Fibroblast of lung (primary cell): ENCODE measurements around the gene RAC2. TPM values are rescaled to one million over a fixed set of nuclear protein-coding genes. Genes with fewer than 3 reads are reported as not detected.

Experiments
- DNase-seq, 2 donors: peaks; one replicate each; pipeline versions ENCODE4 v3.0.0 to v3.0.0-alpha.2; 2010; ENCODE audit warnings: low read depth in 2 of 2
- H2AFZ ChIP-seq: 2 replicates; pipeline ENCODE4 v1.5.1; 2012; ENCODE audit warnings: low read length, control low read depth, inconsistent platforms
- H3K27ac ChIP-seq: 2 replicates; pipeline ENCODE4 v1.5.1; 2011; ENCODE audit warnings: low read length, control low read depth; ENCODE audit not compliant: insufficient read depth
- H3K27me3 ChIP-seq: 2 replicates; pipeline ENCODE4 v1.5.1; 2011; ENCODE audit warnings: mild to moderate bottlenecking, low read length; ENCODE audit not compliant: control insufficient read depth, insufficient read depth
- H3K36me3 ChIP-seq: 2 replicates; pipeline ENCODE4 v1.5.1; 2011; ENCODE audit warnings: low read length; ENCODE audit not compliant: control insufficient read depth, insufficient read depth
- H3K4me1 ChIP-seq: 2 replicates; pipeline ENCODE4 v1.5.1; 2011; ENCODE audit warnings: low read length; ENCODE audit not compliant: control insufficient read depth, insufficient read depth; ENCODE audit errors: extremely low read depth
- H3K4me2 ChIP-seq: 2 replicates; pipeline ENCODE4 v1.5.1; 2011; ENCODE audit warnings: low read length, control low read depth; ENCODE audit not compliant: insufficient read depth; ENCODE audit errors: extremely low read depth
- H3K4me3 ChIP-seq, 4 experiments: fragments of 200-600 bp in 1 of 4; sonication (generic) in 1 of 4; replicated peaks in 1 of 4; 2 replicates each; pipeline ENCODE4 v1.5.1; 2011 to 2016; ENCODE audit warnings: low read length in 4 of 4, low read depth in 3 of 4, mild to moderate bottlenecking in 3 of 4, control low read depth in 2 of 4, inconsistent platforms in 1 of 4, mixed read lengths in 1 of 4; ENCODE audit not compliant: insufficient read depth in 1 of 4; ENCODE audit errors: control extremely low read depth in 1 of 4
- H3K79me2 ChIP-seq: 2 replicates; pipeline ENCODE4 v1.5.1; 2012; ENCODE audit warnings: mild to moderate bottlenecking, low read length, inconsistent platforms; ENCODE audit not compliant: control insufficient read depth, insufficient read depth
- H3K9ac ChIP-seq: 2 replicates; pipeline ENCODE4 v1.5.1; 2011; ENCODE audit warnings: mild to moderate bottlenecking, low read length, control low read depth; ENCODE audit not compliant: insufficient read depth
- H3K9me3 ChIP-seq: 2 replicates; pipeline ENCODE4 v1.5.1; 2012; ENCODE audit warnings: low read depth, low read length; ENCODE audit not compliant: control insufficient read depth, insufficient read depth
- H4K20me1 ChIP-seq: 2 replicates; pipeline ENCODE4 v1.5.1; 2011; ENCODE audit warnings: low read length; ENCODE audit not compliant: control insufficient read depth, insufficient read depth; ENCODE audit errors: extremely low read depth
- EZH2 ChIP-seq: IDR thresholded peaks from 2 replicates; pipeline ENCODE4 v1.5.1; 2012; ENCODE audit warnings: low read length, control low read depth, mild to moderate bottlenecking; ENCODE audit errors: missing control alignments
- polyA plus RNA-seq, 2 donors: library from polyadenylated mRNA; depleted of rRNA in 1 of 2; stranded (reverse) in 1 of 2; unstranded in 1 of 2; fragments of >200 nt; gene quantifications; 2 replicates each; pipeline ENCODE4 v1.2.1, GENCODE V29; 2011 to 2012; ENCODE audit warnings: missing spikeins in 1 of 2
- total RNA-seq: library from RNA; depleted of rRNA; stranded (reverse); fragments of >200 nt; gene quantifications from 2 replicates; pipeline ENCODE4 v1.2.1, GENCODE V29; 2014
- TF ChIP-seq, protein P1 (sequence below), 2 donors: IDR thresholded peaks in 1 of 2; conservative IDR thresholded peaks in 1 of 2; 1 replicate in 1 of 2; 2 replicates in 1 of 2; pipeline ENCODE4 v1.5.1; 2011 to 2012; ENCODE audit warnings: low read length in 2 of 2, control low read depth in 1 of 2, inconsistent platforms in 1 of 2, low read depth in 1 of 2, mild to moderate bottlenecking in 1 of 2

The RAC2 gene
- total and polyA plus RNA-seq, 2 donors (not counting 1 experiment from before 2014, with no cell fraction given), result 2.1 to 10.5 TPM

GRCh38 chr22:37267661-37268413 is 23.8 kb upstream of the RAC2 start:
- Histone ChIP-seq H3K79me2 (no peaks in the 10 kb centered on the region), H4K20me1 (no peaks in the 10 kb centered on the region), H3K27me3 (peaks cover 9% of the 10 kb centered on the region), H3K9ac (no peak overlapping the region), H2AFZ (no peak overlapping the region), H3K36me3 (no peaks in the 10 kb centered on the region), H3K27ac (no peak overlapping the region), H3K9me3 (peaks cover 2% of the 10 kb centered on the region), H3K4me3 (no peak overlapping the region), H3K4me1 (no peaks in the 10 kb centered on the region), H3K4me2 (no peak overlapping the region)
- TF ChIP-seq EZH2, result no peak
- TF ChIP-seq, protein P1, sequence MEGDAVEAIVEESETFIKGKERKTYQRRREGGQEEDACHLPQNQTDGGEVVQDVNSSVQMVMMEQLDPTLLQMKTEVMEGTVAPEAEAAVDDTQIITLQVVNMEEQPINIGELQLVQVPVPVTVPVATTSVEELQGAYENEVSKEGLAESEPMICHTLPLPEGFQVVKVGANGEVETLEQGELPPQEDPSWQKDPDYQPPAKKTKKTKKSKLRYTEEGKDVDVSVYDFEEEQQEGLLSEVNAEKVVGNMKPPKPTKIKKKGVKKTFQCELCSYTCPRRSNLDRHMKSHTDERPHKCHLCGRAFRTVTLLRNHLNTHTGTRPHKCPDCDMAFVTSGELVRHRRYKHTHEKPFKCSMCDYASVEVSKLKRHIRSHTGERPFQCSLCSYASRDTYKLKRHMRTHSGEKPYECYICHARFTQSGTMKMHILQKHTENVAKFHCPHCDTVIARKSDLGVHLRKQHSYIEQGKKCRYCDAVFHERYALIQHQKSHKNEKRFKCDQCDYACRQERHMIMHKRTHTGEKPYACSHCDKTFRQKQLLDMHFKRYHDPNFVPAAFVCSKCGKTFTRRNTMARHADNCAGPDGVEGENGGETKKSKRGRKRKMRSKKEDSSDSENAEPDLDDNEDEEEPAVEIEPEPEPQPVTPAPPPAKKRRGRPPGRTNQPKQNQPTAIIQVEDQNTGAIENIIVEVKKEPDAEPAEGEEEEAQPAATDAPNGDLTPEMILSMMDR (conservative IDR thresholded peaks at IDR 0.05 in 1 of 2, IDR thresholded peaks at IDR 0.05 in 1 of 2; ENCODE audit: low read depth in 1 of 2, low read length in 2 of 2), result no peak
- peak in 1 of 2 donors; percentile 45 for DNase-seq

GRCh38 chr22:37267135-37267587 is 23.1 kb upstream of the RAC2 start:
- H3K9me3 ChIP-seq, result peaks cover 2% of the 10 kb centered on the region
- H3K27ac ChIP-seq, result peak overlapping the region; percentile 26
- H3K27me3 ChIP-seq, result peaks cover 14% of the 10 kb centered on the region
- peak overlapping the region; percentile 36 for H2AFZ ChIP-seq
- no peaks in the 10 kb centered on the region for H3K4me1 ChIP-seq
- H3K36me3 ChIP-seq, result no peaks in the 10 kb centered on the region
- peak overlapping the region; percentile 75 for H3K4me2 ChIP-seq
- H3K9ac ChIP-seq, result peak overlapping the region; percentile 59
- peak overlapping the region; percentile 29 to 56 (median 37) for H3K4me3 ChIP-seq
- H3K79me2 ChIP-seq, result no peaks in the 10 kb centered on the region
- no peak for DNase-seq
- TF ChIP-seq, protein P1 (conservative IDR thresholded peaks at IDR 0.05 in 1 of 2, IDR thresholded peaks at IDR 0.05 in 1 of 2; ENCODE audit: low read depth in 1 of 2, low read length in 2 of 2), result peak; percentile 64 to 87
- no peak for TF ChIP-seq EZH2
- H4K20me1 ChIP-seq, result no peaks in the 10 kb centered on the region

DNA sequence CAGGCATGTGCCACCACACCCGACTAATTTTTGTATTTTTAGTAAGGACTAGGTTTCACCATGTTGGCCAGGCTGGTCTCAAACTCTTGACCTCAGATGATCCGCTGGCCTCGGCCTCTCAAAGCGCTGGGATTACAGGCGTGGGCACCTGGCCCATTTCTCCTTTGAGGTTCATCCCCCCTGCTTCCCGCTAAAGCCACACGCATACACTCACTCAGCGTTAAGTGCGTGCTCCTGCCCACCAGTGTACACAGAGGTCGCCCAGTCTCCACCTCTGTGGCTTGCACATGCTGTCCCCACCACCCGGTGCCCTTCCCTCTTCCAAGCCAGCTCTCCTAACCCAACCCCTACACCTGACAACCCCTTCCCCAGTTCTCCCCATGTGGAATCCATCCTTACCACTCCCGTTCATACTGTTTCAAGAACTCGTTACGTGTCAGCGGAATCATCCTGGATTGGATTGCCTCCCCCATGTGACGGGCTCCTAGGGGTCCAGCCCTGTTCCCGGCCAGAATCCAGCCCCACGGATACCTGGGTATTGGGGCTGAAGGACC is 22.6 kb upstream of the RAC2 start:
- Histone ChIP-seq H3K4me1 (no peaks in the 10 kb centered on the region), H2AFZ (no peak overlapping the region), H3K36me3 (no peaks in the 10 kb centered on the region), H3K4me3 (peak overlapping the region in 2 of 4 experiments; percentile 27 to 56), H3K9ac (no peak overlapping the region), H4K20me1 (no peaks in the 10 kb centered on the region), H3K27ac (no peak overlapping the region), H3K79me2 (no peaks in the 10 kb centered on the region), H3K4me2 (no peak overlapping the region), H3K27me3 (peaks cover 17% of the 10 kb centered on the region), H3K9me3 (peaks cover 2% of the 10 kb centered on the region)
- no peak for DNase-seq
- no peak for TF ChIP-seq EZH2
- TF ChIP-seq, protein P1 (conservative IDR thresholded peaks at IDR 0.05 in 1 of 2, IDR thresholded peaks at IDR 0.05 in 1 of 2; ENCODE audit: low read depth in 1 of 2, low read length in 2 of 2), result no peak
